Trophoblast cell (in vitro differentiated cells and primary cell): ENCODE measurements around the gene F2RL1.
A peak's percentile ranks its signal among the peaks of the same experiment; 100 is the strongest.
"Not testable (repeated sequence)": the region's sequence is repeated elsewhere in the genome, so short reads cannot be mapped to it uniquely, and the experiment has no call there.

ENCODE experiments used
- DNase-seq, 2 donors: peaks; one replicate each; pipeline ENCODE4 v3.0.0-alpha.2; 2016
- H2AFZ ChIP-seq: 2 replicates; pipeline ENCODE4 v1.6.1; 2013; ENCODE audit warnings: low read length, moderate library complexity, mild to moderate bottlenecking; ENCODE audit not compliant: insufficient read depth, poor library complexity
- H2AK5ac ChIP-seq: 2 replicates; pipeline ENCODE4 v1.6.1; 2013; ENCODE audit warnings: mild to moderate bottlenecking, low read length
- H2BK120ac ChIP-seq: 2 replicates; pipeline ENCODE4 v1.6.1; 2013; ENCODE audit warnings: low read length, mild to moderate bottlenecking, moderate library complexity; ENCODE audit not compliant: insufficient read depth, poor library complexity
- H2BK12ac ChIP-seq: 2 replicates; pipeline ENCODE4 v1.6.1; 2013; ENCODE audit warnings: mild to moderate bottlenecking, low read length, moderate library complexity
- H2BK5ac ChIP-seq: 2 replicates; pipeline ENCODE4 v1.6.1; 2013; ENCODE audit warnings: low read length, low read depth, moderate library complexity, mild to moderate bottlenecking; ENCODE audit not compliant: poor library complexity
- H3K14ac ChIP-seq: 2 replicates; pipeline ENCODE4 v1.6.1; 2013; ENCODE audit warnings: mild to moderate bottlenecking, low read length
- H3K18ac ChIP-seq: 2 replicates; pipeline ENCODE4 v1.6.1; 2013; ENCODE audit warnings: mild to moderate bottlenecking, low read length
- H3K23ac ChIP-seq: 2 replicates; pipeline ENCODE4 v1.6.1; 2013; ENCODE audit warnings: low read length
- H3K27ac ChIP-seq: 2 replicates; pipeline ENCODE4 v1.5.1; 2013; ENCODE audit warnings: low read depth, mild to moderate bottlenecking, inconsistent platforms, low read length, moderate library complexity
- H3K27me3 ChIP-seq: 2 replicates; pipeline ENCODE4 v1.6.1; 2013; ENCODE audit warnings: inconsistent platforms, mild to moderate bottlenecking, low read length, moderate library complexity; ENCODE audit not compliant: insufficient read depth
- H3K36me3 ChIP-seq, 2 experiments: 1 replicate in 1 of 2; 2 replicates in 1 of 2; pipeline ENCODE4 v1.6.1; 2013; ENCODE audit warnings: low read length in 2 of 2, mild to moderate bottlenecking in 2 of 2, moderate library complexity in 1 of 2; ENCODE audit not compliant: insufficient read depth in 2 of 2, control insufficient read depth in 1 of 2
- H3K4ac ChIP-seq: 2 replicates; pipeline ENCODE4 v1.6.1; 2013; ENCODE audit warnings: low read depth, mild to moderate bottlenecking, low read length, moderate library complexity
- H3K4me1 ChIP-seq, 2 experiments: 1 replicate in 1 of 2; 2 replicates in 1 of 2; pipeline ENCODE4 v1.6.1; 2013; ENCODE audit warnings: low read length in 2 of 2, mild to moderate bottlenecking in 2 of 2, moderate library complexity in 1 of 2; ENCODE audit not compliant: insufficient read depth in 2 of 2, control insufficient read depth in 1 of 2
- H3K4me2 ChIP-seq: 2 replicates; pipeline ENCODE4 v1.6.1; 2013; ENCODE audit warnings: inconsistent platforms, mild to moderate bottlenecking, low read length, moderate library complexity
- H3K4me3 ChIP-seq: 2 replicates; pipeline ENCODE4 v1.5.1; 2013; ENCODE audit warnings: mild to moderate bottlenecking, low read depth, low read length, inconsistent platforms
- H3K79me1 ChIP-seq: one replicate; pipeline ENCODE4 v1.6.1; 2013; ENCODE audit warnings: low read length
- H3K79me2 ChIP-seq: 2 replicates; pipeline ENCODE4 v1.6.1; 2013; ENCODE audit warnings: low read length, mild to moderate bottlenecking; ENCODE audit not compliant: control insufficient read depth, insufficient read depth, poor library complexity
- H3K9ac ChIP-seq: 2 replicates; pipeline ENCODE4 v1.6.1; 2013; ENCODE audit warnings: mild to moderate bottlenecking, low read length
- H3K9me3 ChIP-seq: 2 replicates; pipeline ENCODE4 v1.6.1; 2013; ENCODE audit warnings: low read depth, mild to moderate bottlenecking, control low read depth, inconsistent platforms, low read length; ENCODE audit not compliant: insufficient read depth
- H4K12ac ChIP-seq: 2 replicates; pipeline ENCODE4 v1.6.1; 2013; ENCODE audit warnings: low read depth, mild to moderate bottlenecking, low read length, moderate library complexity
- H4K8ac ChIP-seq: 2 replicates; pipeline ENCODE4 v1.6.1; 2013; ENCODE audit warnings: low read depth, mild to moderate bottlenecking, low read length, moderate library complexity
- H4K91ac ChIP-seq: one replicate; pipeline ENCODE4 v1.6.1; 2013; ENCODE audit warnings: low read depth, mild to moderate bottlenecking, low read length, moderate library complexity
- WGBS: extraction: QIAGEN DNeasy Blood & Tissue Kit; methylation state at CpG from one replicate; pipeline ENCODE4 v1.1.7; 2013; ENCODE audit warnings: missing lambda C conversion rate; ENCODE audit not compliant: insufficient read length, insufficient coverage; ENCODE audit errors: extremely low coverage; 5-methylcytosine and 5-hydroxymethylcytosine counted together

Gene F2RL1

GRCh38 chr5:76787237-76787636 is 31.6 kb upstream of the F2RL1 start:
- no peak overlapping the region for H2BK120ac ChIP-seq
- no peak overlapping the region for H3K18ac ChIP-seq
- H2AK5ac ChIP-seq, result no peak overlapping the region
- H3K4me3 ChIP-seq, result no peak overlapping the region
- H3K9ac ChIP-seq, result no peak overlapping the region
- H3K9me3 ChIP-seq, result no peaks in the 10 kb centered on the region
- H3K4ac ChIP-seq, result no peak overlapping the region
- H4K12ac ChIP-seq, result no peak overlapping the region
- peaks cover 0 to 2% of the 10 kb centered on the region in 2 experiments for H3K4me1 ChIP-seq
- no peaks in the 10 kb centered on the region for H3K36me3 ChIP-seq
- no peak overlapping the region for H3K23ac ChIP-seq
- no peaks in the 10 kb centered on the region for H3K79me2 ChIP-seq
- DNase-seq, result peak in 1 of 2 donors; percentile 21
- no peak overlapping the region for H2BK12ac ChIP-seq
- H2AFZ ChIP-seq, result no peak overlapping the region
- H3K27me3 ChIP-seq, result no peaks in the 10 kb centered on the region
- no peak overlapping the region for H2BK5ac ChIP-seq
- H3K79me1 ChIP-seq, result no peaks in the 10 kb centered on the region
- H3K27ac ChIP-seq, result no peak overlapping the region
- no peak overlapping the region for H3K4me2 ChIP-seq
- H3K14ac ChIP-seq, result no peak overlapping the region
- H4K8ac ChIP-seq, result no peak overlapping the region
- H4K91ac ChIP-seq, result no peak overlapping the region
- WGBS, result no CpG with 5 or more reads among the region's 2 CpGs

- H3K4ac ChIP-seq, result no peak overlapping the region
- H3K27me3 ChIP-seq, result no peaks in the 10 kb centered on the region
- WGBS, result no CpG with 5 or more reads among the region's 6 CpGs
- H3K9me3 ChIP-seq, result no peaks in the 10 kb centered on the region
- H2BK5ac ChIP-seq, result no peak overlapping the region
- no peak overlapping the region for H2BK120ac ChIP-seq
- no peak overlapping the region for H3K18ac ChIP-seq
- DNase-seq, result no peak
- H2BK12ac ChIP-seq, result no peak overlapping the region
- no peaks in the 10 kb centered on the region for H3K79me1 ChIP-seq
- H3K79me2 ChIP-seq, result no peaks in the 10 kb centered on the region
- H3K4me2 ChIP-seq, result no peak overlapping the region
- no peak overlapping the region for H3K27ac ChIP-seq
- H3K14ac ChIP-seq, result no peak overlapping the region
- H4K91ac ChIP-seq, result no peak overlapping the region
- H2AK5ac ChIP-seq, result no peak overlapping the region
- peaks cover 0 to 2% of the 10 kb centered on the region in 2 experiments for H3K4me1 ChIP-seq
- no peak overlapping the region for H2AFZ ChIP-seq
- no peak overlapping the region for H3K4me3 ChIP-seq
- no peak overlapping the region for H4K12ac ChIP-seq
- H4K8ac ChIP-seq, result no peak overlapping the region
- no peaks in the 10 kb centered on the region for H3K36me3 ChIP-seq
- H3K23ac ChIP-seq, result no peak overlapping the region
- H3K9ac ChIP-seq, result no peak overlapping the region
Measured at GRCh38 chr5:76788362-76788761, 30.5 kb upstream of the F2RL1 start.

- not testable (repeated sequence) for H2AK5ac ChIP-seq, H2BK12ac ChIP-seq, H3K27ac ChIP-seq, H3K79me2 ChIP-seq, DNase-seq, H3K18ac ChIP-seq, H3K79me1 ChIP-seq, H3K4me2 ChIP-seq, H2BK120ac ChIP-seq, H3K27me3 ChIP-seq, H3K4ac ChIP-seq, H3K9me3 ChIP-seq, H3K9ac ChIP-seq, H2AFZ ChIP-seq, H4K8ac ChIP-seq, H3K14ac ChIP-seq, H4K12ac ChIP-seq, H3K4me1 ChIP-seq, H2BK5ac ChIP-seq, H3K23ac ChIP-seq, H3K36me3 ChIP-seq, H4K91ac ChIP-seq, H3K4me3 ChIP-seq
- no CpG with 5 or more reads among the region's 10 CpGs for WGBS
Measured at GRCh38 chr5:76789275-76789674, 29.6 kb upstream of the F2RL1 start.

- H3K27ac ChIP-seq, result no peak overlapping the region
- H3K4ac ChIP-seq, result no peak overlapping the region
- no peak overlapping the region for H3K9ac ChIP-seq
- no peaks in the 10 kb centered on the region for H3K79me1 ChIP-seq
- H4K8ac ChIP-seq, result no peak overlapping the region
- H4K12ac ChIP-seq, result no peak overlapping the region
- H2BK5ac ChIP-seq, result no peak overlapping the region
- H2BK120ac ChIP-seq, result no peak overlapping the region
- no peaks in the 10 kb centered on the region for H3K27me3 ChIP-seq
- WGBS, result no CpG with 5 or more reads among the region's 8 CpGs
- DNase-seq, result no peak
- H3K79me2 ChIP-seq, result no peaks in the 10 kb centered on the region
- no peak overlapping the region for H3K4me3 ChIP-seq
- no peak overlapping the region for H4K91ac ChIP-seq
- H3K9me3 ChIP-seq, result no peaks in the 10 kb centered on the region
- no peak overlapping the region for H3K18ac ChIP-seq
- H3K23ac ChIP-seq, result no peak overlapping the region
- H2AK5ac ChIP-seq, result no peak overlapping the region
- H3K14ac ChIP-seq, result no peak overlapping the region
- H2BK12ac ChIP-seq, result no peak overlapping the region
- no peak overlapping the region for H3K4me2 ChIP-seq
- H2AFZ ChIP-seq, result no peak overlapping the region
- no peaks in the 10 kb centered on the region for H3K36me3 ChIP-seq
- H3K4me1 ChIP-seq, result peaks cover 0 to 2% of the 10 kb centered on the region in 2 experiments
Measured at GRCh38 chr5:76789991-76790581, 28.7 kb upstream of the F2RL1 start.
